Activated CD4-positive, alpha-beta T cell treated with anti-CD3 and anti-CD28 coated beads, Interleukin-2, amount 50 U/mL, for 4 hours (primary cell): ENCODE data around the gene ODF4.
A peak's percentile ranks its signal among the peaks of the same experiment; 100 is the strongest.
"Not testable (repeated sequence)": the region's sequence is repeated elsewhere in the genome, so short reads cannot be mapped to it uniquely, and the experiment has no call there.

Experiments used
- DNase-seq, 2 experiments: peaks; one replicate each; pipeline ENCODE4 v3.0.0-alpha.2; 2020

ODF4 gene

GRCh38 chr17:8326511-8327302 lies 12.9 kb upstream of the ODF4 start:
- DNase-seq: peak in 1 of 2 experiments; percentile 7

GRCh38 chr17:8327303-8327649 lies 12.4 kb upstream of the ODF4 start:
- DNase-seq: no peak

- no peak for DNase-seq
Observed at GRCh38 chr17:8332128-8332527, 7.5 kb upstream of the ODF4 start.

- no peak for DNase-seq
Observed at GRCh38 chr17:8332688-8333087, 7.0 kb upstream of the ODF4 start.

- DNase-seq: no peak
Observed at GRCh38 chr17:8333281-8333680, 6.4 kb upstream of the ODF4 start.

- no peak for DNase-seq
Observed at GRCh38 chr17:8337802-8338752, 1.6 kb upstream of the ODF4 start.

GRCh38 chr17:8338753-8339140 lies 893 bp upstream of the ODF4 start:
- no peak for DNase-seq

- DNase-seq: no peak
Observed at GRCh38 chr17:8341456-8341855, 1.8 kb downstream of the ODF4 start.

- DNase-seq: no peak
Observed at GRCh38 chr17:8345052-8345690, 5.5 kb downstream of the ODF4 start.

- no peak for DNase-seq
Observed at GRCh38 chr17:8345951-8346665, 6.5 kb downstream of the ODF4 start.

- not testable (repeated sequence) for DNase-seq
Observed at GRCh38 chr17:8347001-8347400, 7.4 kb downstream of the ODF4 start.

- DNase-seq: no peak
Observed at GRCh38 chr17:8350339-8350738, 10.7 kb downstream of the ODF4 start.

GRCh38 chr17:8353736-8354135 lies 14.1 kb downstream of the ODF4 start:
- DNase-seq: no peak

GRCh38 chr17:8354236-8354635 lies 14.6 kb downstream of the ODF4 start:
- no peak for DNase-seq

GRCh38 chr17:8357910-8358309 lies 18.3 kb downstream of the ODF4 start:
- no peak for DNase-seq

GRCh38 chr17:8359769-8360168 lies 20.1 kb downstream of the ODF4 start:
- DNase-seq: no peak

GRCh38 chr17:8360260-8360659 lies 20.6 kb downstream of the ODF4 start:
- DNase-seq: no peak

GRCh38 chr17:8360751-8361150 lies 21.1 kb downstream of the ODF4 start:
- DNase-seq: no peak

- no peak for DNase-seq
Observed at GRCh38 chr17:8362651-8363332, 23.2 kb downstream of the ODF4 start.

- no peak for DNase-seq
Observed at GRCh38 chr17:8365143-8365542, 25.5 kb downstream of the ODF4 start.

- no peak for DNase-seq
Observed at GRCh38 chr17:8366231-8366630, 26.6 kb downstream of the ODF4 start.

- no peak for DNase-seq
Observed at GRCh38 chr17:8368193-8368592, 28.6 kb downstream of the ODF4 start.
